ENCODE data around the gene ITIH3.
A peak's percentile ranks its signal among the peaks of the same experiment; 100 is the strongest.

The ITIH3 gene

GRCh38 chr3:52833202-52833601 lies 38.6 kb downstream of the ITIH3 start:
- no peak for DNase-seq (ENCODE audit: low read depth in 2 of 2)
- H3K4me3 ChIP-seq (replicated peaks in 1 of 2; ENCODE audit: low read depth in 2 of 2, low read length in 2 of 2): no peak overlapping the region
- no peak for TF ChIP-seq CTCF (IDR thresholded peaks at IDR 0.05; ENCODE audit: low read depth, low read length)

- TF ChIP-seq CTCF (IDR thresholded peaks at IDR 0.05; ENCODE audit: low read depth, low read length): no peak
- no peak within 1 kb of the TSS for H3K4me3 ChIP-seq (replicated peaks in 1 of 2; ENCODE audit: low read depth in 2 of 2, low read length in 2 of 2)
These were observed 40.4 kb downstream of the ITIH3 start, which contains the start of gene MUSTN1 for GRCh38 chr3:52834871-52835501. Gene MUSTN1, minus strand, starts transcription at chr3:52835019. Its CDS starts 71 bp downstream, at chr3:52834948.

GRCh38 chr3:52835766-52836470 lies 41.3 kb downstream of the ITIH3 start:
- no peak for DNase-seq (ENCODE audit: low read depth in 2 of 2)
- TF ChIP-seq CTCF (IDR thresholded peaks at IDR 0.05; ENCODE audit: low read depth, low read length): no peak
- no peak overlapping the region for H3K4me3 ChIP-seq (replicated peaks in 1 of 2; ENCODE audit: low read depth in 2 of 2, low read length in 2 of 2)

More at GRCh38 chr3:52834871-52835501, 40.4 kb downstream of the ITIH3 start, which contains the start of gene MUSTN1:
- peak in 1 of 2 donors; percentile 39 for DNase-seq (ENCODE audit: low read depth in 2 of 2)

- no peak for TF ChIP-seq CTCF (IDR thresholded peaks at IDR 0.05; ENCODE audit: low read depth, low read length)
- DNase-seq (ENCODE audit: low read depth in 2 of 2): no peak
- H3K4me3 ChIP-seq (replicated peaks in 1 of 2; ENCODE audit: low read depth in 2 of 2, low read length in 2 of 2): no peak overlapping the region
These were observed 41.9 kb downstream of the ITIH3 start for GRCh38 chr3:52836471-52836845.

GRCh38 chr3:52836986-52837385 lies 42.4 kb downstream of the ITIH3 start:
- TF ChIP-seq CTCF (IDR thresholded peaks at IDR 0.05; ENCODE audit: low read depth, low read length): no peak
- DNase-seq (ENCODE audit: low read depth in 2 of 2): no peak
- no peak overlapping the region for H3K4me3 ChIP-seq (replicated peaks in 1 of 2; ENCODE audit: low read depth in 2 of 2, low read length in 2 of 2)

GRCh38 chr3:52838561-52839267 lies 44.1 kb downstream of the ITIH3 start:
- no peak for DNase-seq (ENCODE audit: low read depth in 2 of 2)
- H3K4me3 ChIP-seq (replicated peaks in 1 of 2; ENCODE audit: low read depth in 2 of 2, low read length in 2 of 2): no peak overlapping the region
- TF ChIP-seq CTCF (IDR thresholded peaks at IDR 0.05; ENCODE audit: low read depth, low read length): no peak
